ENCODE results near the gene NCAPG2. TPM values are rescaled to one million over a fixed set of nuclear protein-coding genes. Genes with fewer than 3 reads are reported as not detected.
"Not testable (repeated sequence)": the region's sequence is repeated elsewhere in the genome, so short reads cannot be mapped to it uniquely, and the experiment has no call there.

Gene NCAPG2
- total RNA-seq, 1 experiment from 2014 or later = 99.2 TPM

DNA sequence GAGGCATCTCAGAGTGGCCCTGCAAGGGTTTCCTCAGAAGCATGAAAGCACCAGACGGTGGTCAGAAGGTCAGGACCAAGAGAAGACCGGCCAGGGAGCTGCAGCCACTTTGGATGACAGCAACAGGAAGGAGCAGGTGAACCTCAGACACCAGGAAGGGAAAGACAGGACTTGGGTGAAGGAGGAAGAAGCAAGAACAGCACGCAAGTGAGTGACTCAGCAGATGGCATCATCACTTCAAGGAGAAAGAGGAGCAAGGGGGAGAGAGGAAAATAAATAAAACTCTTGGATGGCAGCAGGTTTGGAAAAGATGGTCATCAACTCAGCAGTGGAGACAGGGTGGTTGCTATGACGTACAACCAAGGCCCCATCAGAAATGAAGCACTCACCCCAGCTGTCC lies 31.6 kb downstream of the NCAPG2 start (continued):
- TF ChIP-seq, protein P1, sequence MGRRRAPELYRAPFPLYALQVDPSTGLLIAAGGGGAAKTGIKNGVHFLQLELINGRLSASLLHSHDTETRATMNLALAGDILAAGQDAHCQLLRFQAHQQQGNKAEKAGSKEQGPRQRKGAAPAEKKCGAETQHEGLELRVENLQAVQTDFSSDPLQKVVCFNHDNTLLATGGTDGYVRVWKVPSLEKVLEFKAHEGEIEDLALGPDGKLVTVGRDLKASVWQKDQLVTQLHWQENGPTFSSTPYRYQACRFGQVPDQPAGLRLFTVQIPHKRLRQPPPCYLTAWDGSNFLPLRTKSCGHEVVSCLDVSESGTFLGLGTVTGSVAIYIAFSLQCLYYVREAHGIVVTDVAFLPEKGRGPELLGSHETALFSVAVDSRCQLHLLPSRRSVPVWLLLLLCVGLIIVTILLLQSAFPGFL (CRISPR knock-in tag; IDR thresholded peaks at IDR 0.05; ENCODE audit: borderline replicate concordance) = no peak
- no peak for TF ChIP-seq ZNF121 (CRISPR knock-in tag; IDR thresholded peaks at IDR 0.05)
- no peak for TF ChIP-seq ELF4 (CRISPR knock-in tag; IDR thresholded peaks at IDR 0.05; ENCODE audit: low read depth)
- TF ChIP-seq CBFB (CRISPR knock-in tag; IDR thresholded peaks at IDR 0.05; ENCODE audit: low read depth) = no peak
- TF ChIP-seq, protein P2, sequence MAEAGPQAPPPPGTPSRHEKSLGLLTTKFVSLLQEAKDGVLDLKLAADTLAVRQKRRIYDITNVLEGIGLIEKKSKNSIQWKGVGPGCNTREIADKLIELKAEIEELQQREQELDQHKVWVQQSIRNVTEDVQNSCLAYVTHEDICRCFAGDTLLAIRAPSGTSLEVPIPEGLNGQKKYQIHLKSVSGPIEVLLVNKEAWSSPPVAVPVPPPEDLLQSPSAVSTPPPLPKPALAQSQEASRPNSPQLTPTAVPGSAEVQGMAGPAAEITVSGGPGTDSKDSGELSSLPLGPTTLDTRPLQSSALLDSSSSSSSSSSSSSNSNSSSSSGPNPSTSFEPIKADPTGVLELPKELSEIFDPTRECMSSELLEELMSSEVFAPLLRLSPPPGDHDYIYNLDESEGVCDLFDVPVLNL (CRISPR knock-in tag; IDR thresholded peaks at IDR 0.05; ENCODE audit: borderline replicate concordance, low read depth) = no peak

DNA sequence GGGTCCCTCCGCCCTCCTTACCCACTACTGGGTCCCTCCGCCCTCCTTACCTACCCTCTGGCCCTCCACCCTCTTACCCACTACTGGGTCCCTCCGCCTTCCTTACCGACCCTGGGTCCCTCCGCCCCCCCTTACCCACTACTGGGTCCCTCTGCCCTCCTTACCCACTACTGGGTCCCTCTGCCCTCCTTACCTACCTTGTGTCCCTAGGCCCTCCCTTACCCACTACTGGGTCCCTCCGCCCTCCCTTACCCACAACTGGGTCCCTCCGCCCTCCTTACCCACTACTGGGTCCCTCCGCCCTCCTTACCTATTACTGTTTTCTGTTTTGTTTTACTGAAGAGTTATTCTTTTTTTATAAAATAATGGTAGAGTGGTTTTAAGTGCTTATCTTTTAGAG lies 36.5 kb downstream of the NCAPG2 start:
- ATAC-seq; H3K27ac Mint-ChIP-seq; H3K27me3 Mint-ChIP-seq (ENCODE audit: low read depth); CTCF ChIA-PET; POLR2A ChIA-PET; H3K4me3 Mint-ChIP-seq; H3K4me1 Mint-ChIP-seq; H3K9me3 Mint-ChIP-seq; DNase-seq (ENCODE audit: low spot score): not testable (repeated sequence)
- peaks cover 56% of the 10 kb centered on the region for H3K36me3 Mint-ChIP-seq

DNA sequence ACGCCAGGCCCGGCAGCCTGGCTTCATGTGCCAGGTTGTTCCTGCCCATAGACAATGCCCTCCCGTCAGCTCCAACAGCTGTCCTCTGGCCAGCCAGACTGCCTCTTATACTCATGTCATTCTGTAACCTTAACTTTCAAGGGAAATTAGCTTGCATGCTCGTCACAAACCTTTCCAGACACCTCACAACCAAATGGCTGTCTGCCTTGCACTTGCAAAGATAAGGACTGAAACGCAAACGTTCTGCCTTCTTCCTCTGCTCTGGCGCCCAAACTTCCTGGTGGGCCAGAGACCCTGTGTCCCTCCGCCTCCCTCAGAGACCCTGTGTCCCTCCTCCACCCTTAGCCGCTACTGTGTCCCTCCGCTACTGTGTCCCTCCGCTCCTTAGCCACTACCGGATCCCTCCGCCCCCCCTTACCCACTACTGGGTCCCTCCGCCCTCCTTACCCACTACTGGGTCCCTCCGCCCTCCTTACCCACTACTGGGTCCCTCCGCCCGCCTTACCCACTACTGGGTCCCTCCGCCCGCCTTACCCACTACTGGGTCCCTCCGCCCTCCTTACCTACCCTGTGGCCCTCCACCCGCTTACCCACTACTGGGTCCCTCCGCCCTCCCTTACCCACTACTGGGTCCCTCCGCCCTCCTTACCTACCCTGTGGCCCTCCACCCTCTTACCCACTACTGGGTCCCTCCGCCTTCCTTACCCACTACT lies 37.5 kb downstream of the NCAPG2 start:
- H3K4me3 Mint-ChIP-seq; DNase-seq (ENCODE audit: low spot score); H3K4me1 Mint-ChIP-seq; POLR2A ChIA-PET; CTCF ChIA-PET; ATAC-seq; H3K27me3 Mint-ChIP-seq (ENCODE audit: low read depth); H3K9me3 Mint-ChIP-seq; H3K27ac Mint-ChIP-seq: not testable (repeated sequence)
- H3K36me3 Mint-ChIP-seq = peaks cover 58% of the 10 kb centered on the region

DNA sequence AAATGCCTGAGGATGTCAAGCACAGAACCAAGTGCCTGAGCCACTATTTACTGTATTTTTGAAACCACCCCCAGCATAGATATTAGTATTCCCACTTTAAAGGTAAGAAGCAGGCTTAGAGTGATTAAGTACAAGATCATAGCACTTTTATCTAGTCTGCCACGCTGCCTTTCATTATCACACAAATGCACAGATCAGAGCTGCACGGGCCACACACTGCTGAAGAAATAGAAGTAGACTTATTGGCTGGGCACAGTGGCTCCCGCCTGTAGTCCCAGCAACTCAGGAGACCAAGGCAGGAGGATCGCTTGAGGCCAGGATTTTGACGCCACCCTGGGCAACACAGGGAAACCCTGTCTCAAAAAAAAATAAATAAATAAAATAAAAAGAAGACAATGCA lies 38.2 kb downstream of the NCAPG2 start:
- CTCF ChIA-PET = no interaction called here
- no peak for ATAC-seq
- DNase-seq (ENCODE audit: low spot score) = no peak
- Mint-ChIP-seq H3K36me3 (peaks cover 57% of the 10 kb centered on the region), H3K9me3 (no peaks in the 10 kb centered on the region), H3K27ac (no peak overlapping the region), H3K4me3 (no peak overlapping the region), H3K27me3 (ENCODE audit: low read depth) (no peaks in the 10 kb centered on the region), H3K4me1 (no peaks in the 10 kb centered on the region)
- POLR2A ChIA-PET = no interaction called here
- TF ChIP-seq GABPB1 (CRISPR knock-in tag; IDR thresholded peaks at IDR 0.05) (no peak), JUN (CRISPR knock-in tag; IDR thresholded peaks at IDR 0.05) (no peak), ZBTB21 (CRISPR knock-in tag; IDR thresholded peaks at IDR 0.05; ENCODE audit: borderline replicate concordance) (no peak), ZNF317 (CRISPR knock-in tag; IDR thresholded peaks at IDR 0.05; ENCODE audit: borderline replicate concordance, low read depth) (no peak), RELA (CRISPR knock-in tag; IDR thresholded peaks at IDR 0.05; ENCODE audit: borderline replicate concordance) (no peak), FOXJ3 (CRISPR knock-in tag; IDR thresholded peaks at IDR 0.05; ENCODE audit: borderline replicate concordance) (no peak), CREM (CRISPR knock-in tag; IDR thresholded peaks at IDR 0.05) (no peak), NR3C1 (CRISPR knock-in tag; conservative IDR thresholded peaks at IDR 0.05; ENCODE audit: low read depth) (no peak), PRRX2 (CRISPR knock-in tag; IDR thresholded peaks at IDR 0.05) (no peak), ZNF121 (CRISPR knock-in tag; IDR thresholded peaks at IDR 0.05) (no peak), ZNF263 (CRISPR knock-in tag; IDR thresholded peaks at IDR 0.05; ENCODE audit: low read depth) (no peak), ZNF138 (CRISPR knock-in tag; conservative IDR thresholded peaks at IDR 0.05) (no peak), TP53 (CRISPR knock-in tag; IDR thresholded peaks at IDR 0.05) (no peak), GRHL2 (CRISPR knock-in tag; IDR thresholded peaks at IDR 0.05; ENCODE audit: insufficient replicate concordance, severe bottlenecking) (no peak), MYBL2 (CRISPR knock-in tag; IDR thresholded peaks at IDR 0.05) (no peak), ZNF671 (CRISPR knock-in tag; IDR thresholded peaks at IDR 0.05) (no peak), NR2C2 (CRISPR knock-in tag; IDR thresholded peaks at IDR 0.05) (no peak)
- TF ChIP-seq, protein P3, sequence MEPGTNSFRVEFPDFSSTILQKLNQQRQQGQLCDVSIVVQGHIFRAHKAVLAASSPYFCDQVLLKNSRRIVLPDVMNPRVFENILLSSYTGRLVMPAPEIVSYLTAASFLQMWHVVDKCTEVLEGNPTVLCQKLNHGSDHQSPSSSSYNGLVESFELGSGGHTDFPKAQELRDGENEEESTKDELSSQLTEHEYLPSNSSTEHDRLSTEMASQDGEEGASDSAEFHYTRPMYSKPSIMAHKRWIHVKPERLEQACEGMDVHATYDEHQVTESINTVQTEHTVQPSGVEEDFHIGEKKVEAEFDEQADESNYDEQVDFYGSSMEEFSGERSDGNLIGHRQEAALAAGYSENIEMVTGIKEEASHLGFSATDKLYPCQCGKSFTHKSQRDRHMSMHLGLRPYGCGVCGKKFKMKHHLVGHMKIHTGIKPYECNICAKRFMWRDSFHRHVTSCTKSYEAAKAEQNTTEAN (CRISPR knock-in tag; IDR thresholded peaks at IDR 0.05) = no peak
- TF ChIP-seq, protein P4, sequence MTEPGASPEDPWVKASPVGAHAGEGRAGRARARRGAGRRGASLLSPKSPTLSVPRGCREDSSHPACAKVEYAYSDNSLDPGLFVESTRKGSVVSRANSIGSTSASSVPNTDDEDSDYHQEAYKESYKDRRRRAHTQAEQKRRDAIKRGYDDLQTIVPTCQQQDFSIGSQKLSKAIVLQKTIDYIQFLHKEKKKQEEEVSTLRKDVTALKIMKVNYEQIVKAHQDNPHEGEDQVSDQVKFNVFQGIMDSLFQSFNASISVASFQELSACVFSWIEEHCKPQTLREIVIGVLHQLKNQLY (CRISPR knock-in tag; IDR thresholded peaks at IDR 0.05) = no peak
- TF ChIP-seq, protein P5, sequence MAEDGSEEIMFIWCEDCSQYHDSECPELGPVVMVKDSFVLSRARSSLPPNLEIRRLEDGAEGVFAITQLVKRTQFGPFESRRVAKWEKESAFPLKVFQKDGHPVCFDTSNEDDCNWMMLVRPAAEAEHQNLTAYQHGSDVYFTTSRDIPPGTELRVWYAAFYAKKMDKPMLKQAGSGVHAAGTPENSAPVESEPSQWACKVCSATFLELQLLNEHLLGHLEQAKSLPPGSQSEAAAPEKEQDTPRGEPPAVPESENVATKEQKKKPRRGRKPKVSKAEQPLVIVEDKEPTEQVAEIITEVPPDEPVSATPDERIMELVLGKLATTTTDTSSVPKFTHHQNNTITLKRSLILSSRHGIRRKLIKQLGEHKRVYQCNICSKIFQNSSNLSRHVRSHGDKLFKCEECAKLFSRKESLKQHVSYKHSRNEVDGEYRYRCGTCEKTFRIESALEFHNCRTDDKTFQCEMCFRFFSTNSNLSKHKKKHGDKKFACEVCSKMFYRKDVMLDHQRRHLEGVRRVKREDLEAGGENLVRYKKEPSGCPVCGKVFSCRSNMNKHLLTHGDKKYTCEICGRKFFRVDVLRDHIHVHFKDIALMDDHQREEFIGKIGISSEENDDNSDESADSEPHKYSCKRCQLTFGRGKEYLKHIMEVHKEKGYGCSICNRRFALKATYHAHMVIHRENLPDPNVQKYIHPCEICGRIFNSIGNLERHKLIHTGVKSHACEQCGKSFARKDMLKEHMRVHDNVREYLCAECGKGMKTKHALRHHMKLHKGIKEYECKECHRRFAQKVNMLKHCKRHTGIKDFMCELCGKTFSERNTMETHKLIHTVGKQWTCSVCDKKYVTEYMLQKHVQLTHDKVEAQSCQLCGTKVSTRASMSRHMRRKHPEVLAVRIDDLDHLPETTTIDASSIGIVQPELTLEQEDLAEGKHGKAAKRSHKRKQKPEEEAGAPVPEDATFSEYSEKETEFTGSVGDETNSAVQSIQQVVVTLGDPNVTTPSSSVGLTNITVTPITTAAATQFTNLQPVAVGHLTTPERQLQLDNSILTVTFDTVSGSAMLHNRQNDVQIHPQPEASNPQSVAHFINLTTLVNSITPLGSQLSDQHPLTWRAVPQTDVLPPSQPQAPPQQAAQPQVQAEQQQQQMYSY (CRISPR knock-in tag; IDR thresholded peaks at IDR 0.05) = no peak

Data from WTC11 (cell line).